Left ventricle myocardium inferior (tissue), 1 donor: ENCODE data around the gene WDR90. TPM values are rescaled to one million over a fixed set of nuclear protein-coding genes. Genes with fewer than 3 reads are reported as not detected.
A peak's percentile ranks its signal among the peaks of the same experiment; 100 is the strongest.
"Not testable (repeated sequence)": the region's sequence is repeated elsewhere in the genome, so short reads cannot be mapped to it uniquely, and the experiment has no call there.

Source experiments
- DNase-seq: peaks from one replicate; pipeline ENCODE4 v3.0.0-alpha.2; 2020
- H3K27ac ChIP-seq: fragments of 200-600 bp; replicated peaks from 2 replicates; pipeline ENCODE4 v1.8.0; 2021
- H3K27me3 ChIP-seq: fragments of 200-600 bp; 2 replicates; pipeline ENCODE4 v1.8.0; 2021; ENCODE audit warnings: low read depth
- H3K36me3 ChIP-seq: fragments of 200-600 bp; 2 replicates; pipeline ENCODE4 v1.8.0; 2021
- H3K4me1 ChIP-seq: fragments of 200-600 bp; 2 replicates; pipeline ENCODE4 v1.8.0; 2021
- H3K4me3 ChIP-seq: fragments of 200-600 bp; 2 replicates; pipeline ENCODE4 v1.8.0; 2021; ENCODE audit warnings: mild to moderate bottlenecking, moderate library complexity
- H3K9me3 ChIP-seq: fragments of 200-600 bp; replicated peaks from 2 replicates; pipeline ENCODE4 v1.8.0; 2021
- CTCF ChIP-seq: fragments of 200-600 bp; IDR thresholded peaks from 2 replicates; pipeline ENCODE4 v1.8.0; 2021; ENCODE audit warnings: antibody characterized with exemption, mild to moderate bottlenecking, borderline replicate concordance
- intact Hi-C: fragments of 100-400 bp; cut with micrococcal nuclease; formaldehyde crosslinking; loops from one replicate; pipeline ENCODE4 v1.11.0; 2022
- total RNA-seq: library from RNA; stranded (reverse); fragmentation: NEBNext Ultra II Directional; extraction: Animal tissue kit (Norgen Biotek cat#: 25700); gene quantifications from one replicate; pipeline ENCODE4 v1.2.1, GENCODE V29; 2021
- donor health status: DM: no; HTN: yes; CAD: no; lungs with severe emphysema.

WDR90 gene
- total RNA-seq, 1 donor from 2014 or later: 9.2 TPM

- intact Hi-C loops: no loop called here
- Histone ChIP-seq H3K27ac (no peak overlapping the region), H3K4me1 (peaks cover 75% of the 10 kb centered on the region), H3K9me3 (no peaks in the 10 kb centered on the region), H3K36me3 (peaks cover 35% of the 10 kb centered on the region), H3K27me3 (no peaks in the 10 kb centered on the region), H3K4me3 (no peak overlapping the region)
- TF ChIP-seq CTCF: peak; percentile 45
- DNase-seq: no peak
These were observed 36.8 kb downstream of the WDR90 start for GRCh38 chr16:685967-686366.

GRCh38 chr16:686459-687260 lies 37.5 kb downstream of the WDR90 start:
- peaks cover 68% of the 10 kb centered on the region for H3K4me1 ChIP-seq
- peaks cover 7% of the 10 kb centered on the region for H3K27me3 ChIP-seq
- H3K27ac ChIP-seq: no peak overlapping the region
- no peak for TF ChIP-seq CTCF
- no peak overlapping the region for H3K4me3 ChIP-seq
- H3K9me3 ChIP-seq: no peaks in the 10 kb centered on the region
- no peak for DNase-seq
- H3K36me3 ChIP-seq: peaks cover 30% of the 10 kb centered on the region
- intact Hi-C loops: no loop called here

GRCh38 chr16:687499-687898 lies 38.3 kb downstream of the WDR90 start:
- DNase-seq: no peak
- no peak overlapping the region for H3K4me3 ChIP-seq
- peaks cover 60% of the 10 kb centered on the region for H3K4me1 ChIP-seq
- no peak overlapping the region for H3K27ac ChIP-seq
- intact Hi-C loops: no loop called here
- H3K9me3 ChIP-seq: no peaks in the 10 kb centered on the region
- H3K36me3 ChIP-seq: peaks cover 22% of the 10 kb centered on the region
- H3K27me3 ChIP-seq: peaks cover 15% of the 10 kb centered on the region
- TF ChIP-seq CTCF: no peak

GRCh38 chr16:689175-689897 lies 40.2 kb downstream of the WDR90 start:
- TF ChIP-seq CTCF: no peak
- Histone ChIP-seq H3K9me3 (no peaks in the 10 kb centered on the region), H3K36me3 (peaks cover 14% of the 10 kb centered on the region), H3K27me3 (peaks cover 34% of the 10 kb centered on the region), H3K4me3 (peak overlapping the region; percentile 95), H3K27ac (peak overlapping the region; percentile 91), H3K4me1 (peaks cover 52% of the 10 kb centered on the region)
- intact Hi-C loops: no loop called here
- no peak for DNase-seq

- intact Hi-C loops, H3K27ac ChIP-seq, DNase-seq, H3K9me3 ChIP-seq, H3K4me3 ChIP-seq: not testable (repeated sequence)
- Histone ChIP-seq H3K4me1 (peaks cover 50% of the 10 kb centered on the region), H3K27me3 (peaks cover 53% of the 10 kb centered on the region), H3K36me3 (peaks cover 14% of the 10 kb centered on the region)
These were observed 42.1 kb downstream of the WDR90 start for GRCh38 chr16:691242-691641.
